SK-N-SH (cell line): ENCODE measurements around the gene SIPA1.

Source experiments
- EP300 ChIP-seq, 2 experiments: IDR thresholded peaks; 2 replicates each; pipeline versions ENCODE4 v1.4.0 to v1.6.1; 2012; ENCODE audit warnings: borderline replicate concordance in 1 of 2, low read depth in 1 of 2, low read length in 1 of 2
- EZH2phosphoT487 ChIP-seq: fragments of 200-600 bp; sonication (generic); IDR thresholded peaks from 2 replicates; pipeline ENCODE4 v1.6.1; 2017; ENCODE audit warnings: low read depth, mixed run types, mild to moderate bottlenecking, antibody characterized with exemption, moderate library complexity, borderline replicate concordance
- GATA2 ChIP-seq: sonication (generic); formaldehyde crosslinking; IDR thresholded peaks from 2 replicates; pipeline ENCODE4 v1.5.0; 2020; ENCODE audit warnings: mild to moderate bottlenecking, missing genetic modification reagents
- MXI1 ChIP-seq: IDR thresholded peaks from 2 replicates; pipeline ENCODE4 v1.6.1; 2012; ENCODE audit warnings: mild to moderate bottlenecking, low read depth, low read length, improper control_type of control experiment
- POLR2AphosphoS5 ChIP-seq: IDR thresholded peaks from 2 replicates; pipeline ENCODE4 v1.6.1; 2012; ENCODE audit warnings: low read depth, low read length
- RCOR1 ChIP-seq: fragments of 150-350 bp; IDR thresholded peaks from 2 replicates; pipeline ENCODE4 v1.6.1; 2017; ENCODE audit warnings: antibody characterized with exemption, low read length
- RFX5 ChIP-seq: IDR thresholded peaks from 2 replicates; pipeline ENCODE4 v1.6.1; 2012; ENCODE audit warnings: mild to moderate bottlenecking, improper control_type of control experiment, low read length
- SMC3 ChIP-seq: IDR thresholded peaks from 2 replicates; pipeline ENCODE4 v1.6.1; 2012; ENCODE audit warnings: low read depth, low read length, improper control_type of control experiment
- TAF1 ChIP-seq: IDR thresholded peaks from 2 replicates; pipeline ENCODE4 v1.6.1; 2012; ENCODE audit warnings: low read depth, mild to moderate bottlenecking, low read length, moderate library complexity, borderline replicate concordance
- TCF12 ChIP-seq: IDR thresholded peaks from 2 replicates; pipeline ENCODE4 v1.4.0; 2012
- TF ChIP-seq, protein P1 (sequence below): fragments of 200-600 bp; sonication (generic); IDR thresholded peaks from 2 replicates; pipeline ENCODE4 v1.6.1; 2017; ENCODE audit warnings: antibody characterized with exemption, mild to moderate bottlenecking, moderate library complexity

DNA sequence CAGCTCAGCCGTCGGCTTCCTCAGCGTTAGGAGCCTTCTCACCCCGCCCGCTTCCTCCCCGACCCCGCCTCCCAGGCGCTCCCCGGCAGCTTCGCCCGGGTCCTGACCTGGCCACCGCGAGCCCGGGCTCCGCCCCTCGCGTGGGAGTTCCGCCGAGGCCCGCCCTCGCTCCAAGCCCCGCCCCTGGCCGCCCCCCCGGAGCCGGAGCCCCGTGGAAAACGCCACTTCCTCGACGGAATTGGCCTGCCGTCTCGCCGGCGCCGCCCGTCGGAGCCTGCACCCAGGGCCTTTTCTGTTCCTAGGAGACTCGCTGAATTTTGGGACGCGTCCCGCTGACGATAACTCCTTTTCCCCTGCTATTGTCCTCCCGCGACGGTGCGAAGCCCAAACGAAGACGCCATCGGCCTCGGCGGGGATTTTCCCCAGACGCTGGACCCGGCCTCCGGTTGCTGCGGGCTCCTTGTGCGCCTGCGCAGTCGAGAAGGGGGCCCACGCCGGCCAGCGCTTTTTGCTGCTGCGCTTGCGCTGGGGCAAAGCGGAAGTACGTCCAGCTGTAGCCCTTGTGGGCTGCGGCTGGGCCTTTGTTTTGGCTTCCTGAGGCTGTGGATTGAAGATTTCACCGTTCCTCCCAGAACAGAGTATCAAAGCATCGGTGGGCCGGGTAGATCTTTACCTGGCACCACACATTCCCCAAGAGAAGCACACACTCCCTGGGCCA, 14.8 kb downstream of the SIPA1 start:
- TF ChIP-seq, protein P1, sequence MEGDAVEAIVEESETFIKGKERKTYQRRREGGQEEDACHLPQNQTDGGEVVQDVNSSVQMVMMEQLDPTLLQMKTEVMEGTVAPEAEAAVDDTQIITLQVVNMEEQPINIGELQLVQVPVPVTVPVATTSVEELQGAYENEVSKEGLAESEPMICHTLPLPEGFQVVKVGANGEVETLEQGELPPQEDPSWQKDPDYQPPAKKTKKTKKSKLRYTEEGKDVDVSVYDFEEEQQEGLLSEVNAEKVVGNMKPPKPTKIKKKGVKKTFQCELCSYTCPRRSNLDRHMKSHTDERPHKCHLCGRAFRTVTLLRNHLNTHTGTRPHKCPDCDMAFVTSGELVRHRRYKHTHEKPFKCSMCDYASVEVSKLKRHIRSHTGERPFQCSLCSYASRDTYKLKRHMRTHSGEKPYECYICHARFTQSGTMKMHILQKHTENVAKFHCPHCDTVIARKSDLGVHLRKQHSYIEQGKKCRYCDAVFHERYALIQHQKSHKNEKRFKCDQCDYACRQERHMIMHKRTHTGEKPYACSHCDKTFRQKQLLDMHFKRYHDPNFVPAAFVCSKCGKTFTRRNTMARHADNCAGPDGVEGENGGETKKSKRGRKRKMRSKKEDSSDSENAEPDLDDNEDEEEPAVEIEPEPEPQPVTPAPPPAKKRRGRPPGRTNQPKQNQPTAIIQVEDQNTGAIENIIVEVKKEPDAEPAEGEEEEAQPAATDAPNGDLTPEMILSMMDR: no peak
- no peak for TF ChIP-seq GATA2 (CRISPR knock-in tag)
- peak; percentile 83 for TF ChIP-seq POLR2AphosphoS5
- TF ChIP-seq RFX5: no peak
- no peak for TF ChIP-seq EZH2phosphoT487
- no peak for TF ChIP-seq SMC3
- TF ChIP-seq RCOR1: no peak
- TF ChIP-seq MXI1: peak; percentile 61
- TF ChIP-seq TCF12: 0 out of 2 replicates have a peak, but pooled peaks have one; percentile 4
- TF ChIP-seq TAF1: no peak; the same call in 1 of the 2 replicates
- peak in 1 of 2 experiments; percentile 30; a peak in 1 of 4 replicates for TF ChIP-seq EP300 (IDR thresholded peaks at IDR 0.05; ENCODE audit: borderline replicate concordance in 1 of 2, low read depth in 1 of 2, low read length in 1 of 2)
